Activated effector memory CD4-positive, alpha-beta T cell treated with anti-CD3 and anti-CD28 coated beads, Interleukin-2, amount 50 U/mL, for 16 hours (primary cell): Measurements from ENCODE around the gene COL6A5.
"Not testable (repeated sequence)": the region's sequence is repeated elsewhere in the genome, so short reads cannot be mapped to it uniquely, and the experiment has no call there.

ENCODE experiments used
- DNase-seq: peaks from one replicate; pipeline ENCODE4 v3.0.0-alpha.2; 2020

Gene COL6A5

DNA sequence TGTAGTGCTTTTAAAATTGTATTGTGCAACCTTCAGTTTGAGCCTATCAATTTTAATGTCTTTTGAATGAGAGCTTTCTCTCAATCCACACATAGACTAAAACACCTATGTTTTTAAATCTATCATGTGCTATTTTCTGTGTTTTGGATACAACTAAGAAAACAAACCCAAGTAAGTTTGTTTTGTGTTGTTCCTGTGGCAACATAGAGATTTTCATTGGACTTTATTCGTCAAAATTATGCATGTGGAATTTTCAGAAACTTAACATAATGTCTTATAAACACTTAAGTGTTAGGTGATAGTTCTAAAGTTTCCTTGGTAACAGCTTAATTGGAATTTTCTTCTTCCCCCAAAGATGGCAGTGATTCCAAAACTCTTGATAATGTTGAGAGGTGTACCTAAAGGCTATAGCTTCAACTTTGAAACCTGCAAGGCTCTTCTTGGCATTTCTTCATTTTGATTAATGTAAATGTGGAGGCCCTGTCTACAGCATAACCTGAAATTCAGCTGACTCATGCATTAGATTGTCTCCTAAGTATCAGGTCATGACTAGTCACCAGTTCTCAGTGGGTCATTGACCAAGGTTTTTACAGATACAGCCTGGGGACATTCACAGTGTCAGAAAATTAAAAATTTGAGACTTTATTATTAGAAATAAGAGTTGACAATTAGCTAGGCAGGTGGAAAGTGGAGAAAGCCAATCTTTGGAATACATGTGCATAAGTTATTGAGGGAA lies 44.4 kb downstream of the COL6A5 start:
- DNase-seq: no peak

DNA sequence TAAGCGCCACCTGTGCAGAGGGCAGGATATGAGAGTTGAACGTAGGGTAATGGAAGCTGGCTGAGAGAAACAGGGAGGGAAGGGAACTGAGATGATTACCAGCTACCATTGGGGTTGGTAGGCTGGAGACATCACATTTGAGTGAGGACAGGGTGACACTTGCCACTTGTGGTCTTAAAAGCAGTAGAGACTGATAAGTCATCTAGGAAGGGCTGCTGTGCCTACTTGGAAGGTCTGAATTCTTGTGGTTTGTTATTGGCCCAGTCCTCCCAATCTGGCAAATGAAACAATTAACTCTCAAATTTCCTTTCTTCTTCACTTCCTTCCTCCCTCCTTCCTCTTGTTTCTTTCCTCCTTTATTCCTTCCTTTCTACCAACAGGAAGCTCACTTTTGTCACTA lies 46.8 kb downstream of the COL6A5 start:
- DNase-seq: no peak

GRCh38 chr3:130393594-130393993 lies 48.1 kb downstream of the COL6A5 start:
- DNase-seq: no peak

GRCh38 chr3:130395331-130395730 lies 49.9 kb downstream of the COL6A5 start:
- no peak for DNase-seq

DNA sequence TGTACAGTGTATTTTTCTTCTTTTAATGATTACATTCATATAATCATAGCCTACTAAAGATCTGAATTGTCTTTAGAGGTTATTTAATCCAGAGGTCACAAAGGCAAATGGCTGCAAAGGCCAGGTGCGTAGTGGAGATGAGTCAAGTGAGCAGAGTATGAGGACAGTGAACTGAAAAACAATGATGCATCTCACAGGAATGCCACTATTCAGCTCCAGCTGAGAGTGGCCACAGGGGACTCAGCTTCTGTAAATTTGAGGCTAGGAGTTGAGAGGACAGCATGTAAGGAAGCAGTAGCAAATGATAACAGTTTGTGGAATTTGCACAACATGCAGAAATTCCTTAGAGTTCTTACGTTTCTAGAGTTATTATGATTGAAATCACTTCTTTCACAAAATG lies 50.4 kb downstream of the COL6A5 start:
- no peak for DNase-seq

DNA sequence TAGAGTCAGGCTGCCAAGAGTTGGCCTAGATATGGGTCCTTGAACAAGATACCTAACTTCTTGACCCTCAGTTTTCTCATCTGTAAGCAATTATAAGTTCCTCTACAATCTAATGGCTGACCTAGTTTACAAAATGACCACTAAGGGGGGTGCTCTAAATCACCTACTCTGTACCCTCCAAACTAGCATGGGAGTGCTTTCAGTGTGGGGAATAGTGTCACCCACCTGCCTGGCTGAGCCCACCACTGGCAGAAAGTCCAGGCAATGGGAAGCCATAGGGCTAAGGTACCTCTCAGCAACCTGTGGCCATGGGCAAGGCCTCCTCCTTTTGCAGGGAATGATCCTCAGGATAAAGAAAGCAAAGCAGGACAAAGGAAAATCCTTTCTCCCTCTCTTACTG lies 58.9 kb downstream of the COL6A5 start:
- no peak for DNase-seq

- DNase-seq: no peak
Measured at GRCh38 chr3:130405956-130406355, 60.5 kb downstream of the COL6A5 start.

DNA sequence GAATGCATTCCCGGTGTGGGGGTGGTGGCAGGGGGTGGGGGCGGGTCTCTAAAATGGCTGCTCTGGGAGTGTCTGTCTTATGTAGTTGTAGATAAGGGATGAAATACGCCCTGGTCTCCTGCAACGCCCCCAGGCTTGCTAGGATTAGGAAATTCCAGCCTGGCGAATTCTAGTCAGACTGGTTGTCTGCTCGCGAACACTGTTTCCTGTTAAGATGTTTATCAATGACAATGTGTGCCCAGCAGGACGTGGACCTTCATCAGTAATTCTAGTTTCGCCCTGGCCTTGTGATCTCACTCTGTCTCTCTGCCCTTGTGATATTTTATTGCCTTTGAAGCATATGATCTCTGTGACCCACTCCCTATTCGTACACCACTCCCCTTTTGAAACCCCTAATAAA lies 62.8 kb downstream of the COL6A5 start:
- not testable (repeated sequence) for DNase-seq

GRCh38 chr3:130411320-130411719 lies 65.8 kb downstream of the COL6A5 start:
- no peak for DNase-seq

- no peak for DNase-seq
Measured at GRCh38 chr3:130412991-130413560, 67.6 kb downstream of the COL6A5 start.

- DNase-seq: no peak
Measured at GRCh38 chr3:130414457-130414856, 69.0 kb downstream of the COL6A5 start.

GRCh38 chr3:130420466-130420865 lies 75.0 kb downstream of the COL6A5 start:
- no peak for DNase-seq

GRCh38 chr3:130423064-130423463 lies 77.6 kb downstream of the COL6A5 start:
- no peak for DNase-seq

GRCh38 chr3:130424837-130425236 lies 79.4 kb downstream of the COL6A5 start:
- no peak for DNase-seq

DNA sequence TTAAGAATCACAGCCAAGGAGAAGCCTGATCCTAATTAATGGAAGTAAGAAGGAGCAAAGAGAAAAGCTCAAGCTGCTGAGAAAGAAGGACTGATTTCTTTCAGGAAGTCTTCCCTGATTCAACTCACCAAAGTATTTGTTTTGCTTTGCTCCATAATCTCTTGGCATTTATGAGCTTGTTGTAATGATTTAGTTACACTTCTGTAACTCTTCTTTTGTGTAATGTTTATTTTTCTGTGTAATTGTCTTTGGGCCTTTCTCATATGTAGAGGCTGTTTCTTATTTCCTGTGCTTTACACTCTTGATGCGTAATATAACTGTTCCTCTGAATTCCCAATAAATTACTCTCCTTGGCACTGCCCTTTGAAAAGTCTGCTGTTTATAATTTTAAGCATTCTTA lies 80.0 kb downstream of the COL6A5 start:
- DNase-seq: no peak

- DNase-seq: no peak
Measured at GRCh38 chr3:130426206-130426605, 80.7 kb downstream of the COL6A5 start.

DNA sequence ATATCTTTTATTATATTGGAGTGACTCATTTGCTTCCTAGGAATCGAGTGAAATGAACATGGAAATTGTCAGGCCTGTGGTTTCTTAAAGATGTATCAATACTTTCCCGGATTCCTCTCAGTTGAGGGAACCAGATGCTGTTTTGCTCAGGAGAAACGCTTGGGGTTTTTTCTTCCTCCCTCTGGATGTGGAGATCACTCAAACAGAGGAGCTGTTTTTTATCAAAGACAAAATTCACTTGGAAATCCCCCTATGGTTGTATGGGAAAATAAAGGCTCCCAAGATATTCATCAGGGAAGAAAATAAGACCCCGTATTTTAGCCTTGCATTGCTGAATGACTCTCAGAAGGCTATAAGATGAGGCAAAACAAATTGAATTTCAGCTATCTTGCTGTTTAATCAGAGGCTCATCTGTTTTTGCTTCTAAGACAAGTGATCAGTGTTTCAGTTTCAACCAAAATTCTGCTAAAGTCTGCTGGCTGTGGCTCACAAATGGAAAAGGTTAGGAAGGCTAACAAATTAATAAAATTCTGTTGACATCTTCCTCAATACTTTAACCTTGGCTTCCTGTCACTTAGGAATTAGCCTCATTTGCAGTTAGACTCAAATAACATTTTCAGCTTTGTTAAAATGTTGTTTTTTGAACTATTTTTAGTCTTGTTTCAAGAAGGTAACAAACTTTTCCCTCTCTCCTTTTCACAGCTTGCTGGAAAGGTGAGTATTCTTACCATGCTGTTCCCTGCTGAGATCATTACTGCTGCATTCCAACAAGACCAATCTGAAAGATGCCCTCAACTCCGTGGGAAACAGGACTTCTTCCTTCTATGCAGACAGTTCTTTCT lies 83.6 kb downstream of the COL6A5 start:
- no peak for DNase-seq

- no peak for DNase-seq
Measured at GRCh38 chr3:130429713-130430023, 84.2 kb downstream of the COL6A5 start.

DNA sequence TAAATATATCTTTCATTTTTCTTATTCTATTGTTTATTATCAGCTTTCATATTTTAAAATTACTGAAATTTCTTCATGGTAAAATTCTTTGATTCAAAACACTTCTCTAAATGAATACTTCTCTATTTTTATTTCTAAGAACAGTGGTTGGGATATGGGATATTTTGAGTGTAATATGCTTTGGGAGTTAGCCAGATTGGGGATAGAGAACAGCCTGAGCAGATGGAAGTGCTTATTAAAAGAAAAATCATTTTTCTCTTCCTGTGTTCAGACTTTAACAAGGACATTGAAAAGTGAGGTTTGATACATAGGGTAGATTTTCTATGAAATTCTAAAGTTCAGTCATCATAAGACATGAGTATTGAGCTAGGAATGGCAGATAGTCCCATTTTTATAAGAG lies 84.8 kb downstream of the COL6A5 start:
- DNase-seq: no peak

GRCh38 chr3:130432086-130432485 lies 86.6 kb downstream of the COL6A5 start:
- not testable (repeated sequence) for DNase-seq

GRCh38 chr3:130433306-130433705 lies 87.8 kb downstream of the COL6A5 start:
- DNase-seq: no peak

- no peak for DNase-seq
Measured at GRCh38 chr3:130442284-130442683, 96.8 kb downstream of the COL6A5 start.

DNA sequence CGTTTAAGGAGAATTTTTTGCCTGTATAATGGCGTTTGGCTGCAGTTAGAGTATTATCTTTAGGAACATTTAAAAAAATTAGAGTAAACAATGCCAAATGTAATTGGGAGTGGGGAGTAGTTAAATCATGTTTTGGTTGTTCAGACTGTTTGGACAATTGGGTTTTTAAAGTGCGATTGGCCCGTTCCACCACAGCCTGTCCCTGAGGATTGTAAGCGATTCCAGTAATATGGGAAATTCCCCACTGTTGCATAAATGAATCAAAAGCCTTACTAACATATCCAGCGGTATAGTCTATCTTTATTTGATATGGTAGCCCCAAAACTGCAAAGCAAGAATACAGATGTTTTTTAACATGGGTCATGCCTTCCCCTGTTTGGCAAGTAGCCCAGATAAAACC lies 101.4 kb downstream of the COL6A5 start:
- DNase-seq: not testable (repeated sequence)

DNA sequence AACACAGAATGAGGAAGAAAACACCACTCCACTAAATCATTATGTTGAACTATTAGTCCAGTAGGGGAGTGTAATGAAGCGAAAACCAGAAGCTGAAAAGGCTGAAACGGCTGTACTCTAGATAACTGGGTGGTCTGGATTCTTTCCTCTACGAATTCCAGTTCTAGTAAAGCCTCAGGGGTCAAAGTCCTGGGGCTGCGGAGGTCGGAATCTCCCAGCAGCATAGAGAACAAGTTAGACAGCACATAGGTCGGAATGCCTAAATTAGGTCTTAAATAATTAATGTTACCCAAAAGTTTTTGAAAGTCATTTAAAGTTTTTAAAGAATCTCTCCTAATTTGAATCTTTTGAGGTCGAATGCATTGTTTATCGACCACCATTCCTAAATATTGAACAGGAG lies 102.7 kb downstream of the COL6A5 start:
- not testable (repeated sequence) for DNase-seq
